ENCODE results near the gene NVL. TPM values are rescaled to one million over a fixed set of nuclear protein-coding genes. Genes with fewer than 3 reads are reported as not detected.

NVL gene
- total RNA-seq, 1 experiment from 2014 or later, result 33.4 TPM

- no peak for DNase-seq (ENCODE audit: low spot score)
- TF ChIP-seq IRF1 (CRISPR knock-in tag; IDR thresholded peaks at IDR 0.05), result no peak
- no peak for TF ChIP-seq CBFB (CRISPR knock-in tag; IDR thresholded peaks at IDR 0.05; ENCODE audit: low read depth)
- no peak for TF ChIP-seq ATF2 (CRISPR knock-in tag; IDR thresholded peaks at IDR 0.05; ENCODE audit: borderline replicate concordance, low read depth)
- no peak for TF ChIP-seq FOXP1 (CRISPR knock-in tag; IDR thresholded peaks at IDR 0.05; ENCODE audit: borderline replicate concordance)
- TF ChIP-seq E2F1 (CRISPR knock-in tag; IDR thresholded peaks at IDR 0.05), result no peak
- TF ChIP-seq FOXJ3 (CRISPR knock-in tag; IDR thresholded peaks at IDR 0.05; ENCODE audit: borderline replicate concordance), result no peak
- no peak for TF ChIP-seq FOXP4 (CRISPR knock-in tag; IDR thresholded peaks at IDR 0.05)
- Mint-ChIP-seq H3K4me1 (no peaks in the 10 kb centered on the region), H3K27ac (no peak overlapping the region), H3K36me3 (peaks cover 25% of the 10 kb centered on the region), H3K27me3 (ENCODE audit: low read depth) (no peaks in the 10 kb centered on the region), H3K4me3 (no peak overlapping the region), H3K9me3 (no peaks in the 10 kb centered on the region)
- ChIA-PET POLR2A (interaction anchor here (0.6 kb wide), 1 partner anchor 18 kb away, joined by 5 read pairs; no protein-coding TSS in a partner anchor), CTCF (interaction anchor here (0.6 kb wide), 1 partner anchor 121 kb away, joined by 3 read pairs; no protein-coding TSS in a partner anchor)
- ATAC-seq, result no peak
Measured at GRCh38 chr1:224273641-224274040, 56.3 kb downstream of the NVL start.

GRCh38 chr1:224271106-224271505 lies 58.9 kb downstream of the NVL start:
- Mint-ChIP-seq H3K27me3 (ENCODE audit: low read depth) (no peaks in the 10 kb centered on the region), H3K9me3 (no peaks in the 10 kb centered on the region), H3K4me1 (no peaks in the 10 kb centered on the region), H3K27ac (no peak overlapping the region), H3K4me3 (no peak overlapping the region), H3K36me3 (peaks cover 27% of the 10 kb centered on the region)
- ATAC-seq, result no peak
- CTCF ChIA-PET, result no interaction called here
- TF ChIP-seq IRF2 (CRISPR knock-in tag; IDR thresholded peaks at IDR 0.05; ENCODE audit: borderline replicate concordance, low read depth) (no peak), ZNF121 (CRISPR knock-in tag; IDR thresholded peaks at IDR 0.05) (peak; percentile 87)
- POLR2A ChIA-PET, result no interaction called here
- DNase-seq (ENCODE audit: low spot score), result no peak

GRCh38 chr1:224267925-224268324 lies 62.0 kb downstream of the NVL start:
- no peak for TF ChIP-seq NR3C1 (CRISPR knock-in tag; conservative IDR thresholded peaks at IDR 0.05; ENCODE audit: low read depth)
- TF ChIP-seq ZNF416 (CRISPR knock-in tag; IDR thresholded peaks at IDR 0.05), result no peak
- no peak for TF ChIP-seq ZNF317 (CRISPR knock-in tag; IDR thresholded peaks at IDR 0.05; ENCODE audit: borderline replicate concordance, low read depth)
- no peak for TF ChIP-seq NFYB (CRISPR knock-in tag; conservative IDR thresholded peaks at IDR 0.05; ENCODE audit: low read depth)
- TF ChIP-seq AFF4 (CRISPR knock-in tag; IDR thresholded peaks at IDR 0.05; ENCODE audit: borderline replicate concordance), result no peak
- CTCF ChIA-PET, result interaction anchor here (1.0 kb wide), 1 partner anchor 11 kb away, joined by 3 read pairs; no protein-coding TSS in a partner anchor
- H3K4me3 Mint-ChIP-seq, result no peak overlapping the region
- H3K27me3 Mint-ChIP-seq (ENCODE audit: low read depth), result no peaks in the 10 kb centered on the region
- H3K4me1 Mint-ChIP-seq, result no peaks in the 10 kb centered on the region
- ATAC-seq, result no peak
- no peak for DNase-seq (ENCODE audit: low spot score)
- no peaks in the 10 kb centered on the region for H3K9me3 Mint-ChIP-seq
- H3K36me3 Mint-ChIP-seq, result peaks cover 14% of the 10 kb centered on the region
- no peak overlapping the region for H3K27ac Mint-ChIP-seq
- POLR2A ChIA-PET, result no interaction called here

All from WTC11 (cell line).